Left lung (tissue), 10 donors: ENCODE data around the gene HADHA. TPM values are rescaled to one million over a fixed set of nuclear protein-coding genes. Genes with fewer than 3 reads are reported as not detected.

Source experiments
- ATAC-seq: fragments of 200-7000 bp; cut with Tn5 transposase; one replicate; pipeline ENCODE4 v1.9.1; 2020; ENCODE audit warnings: moderate library complexity
- DNase-seq, 4 donors: peaks; one replicate each; pipeline ENCODE4 v3.0.0-alpha.2; 2013 to 2020
- H3K27ac ChIP-seq, 2 donors: fragments of 200-600 bp; sonication (generic) in 1 of 2; one replicate each; pipeline versions ENCODE4 v1.5.0 to v1.8.0; 2020 to 2021
- H3K27me3 ChIP-seq, 2 donors: fragments of 200-600 bp; sonication (generic) in 1 of 2; one replicate each; pipeline versions ENCODE4 v1.5.0 to v1.8.0; 2020 to 2021
- H3K36me3 ChIP-seq, 2 donors: fragments of 200-600 bp; sonication (generic) in 1 of 2; one replicate each; pipeline versions ENCODE4 v1.5.0 to v1.8.0; 2020 to 2021
- H3K4me1 ChIP-seq, 2 donors: fragments of 200-600 bp; one replicate each; pipeline ENCODE4 v1.8.0; 2021
- H3K4me3 ChIP-seq, 2 donors: fragments of 200-600 bp; sonication (generic) in 1 of 2; one replicate each; pipeline versions ENCODE4 v1.5.0 to v1.8.0; 2020 to 2021; ENCODE audit warnings: mild to moderate bottlenecking in 1 of 2
- H3K9me3 ChIP-seq, 2 donors: fragments of 200-600 bp; sonication (generic) in 1 of 2; one replicate each; pipeline versions ENCODE4 v1.5.0 to v1.8.0; 2020 to 2021
- CTCF ChIP-seq, 2 donors: fragments of 200-600 bp; sonication (generic) in 1 of 2; IDR thresholded peaks; one replicate each; pipeline versions ENCODE4 v1.5.0 to v1.8.0; 2021; ENCODE audit warnings: antibody characterized with exemption in 2 of 2
- intact Hi-C, 2 donors: fragments of 100-400 bp; cut with DNase I; formaldehyde crosslinking; loops; one replicate each; pipeline versions ENCODE4 v1.11.2 to v1.14.2; 2022
- polyA plus RNA-seq, 6 donors: library from polyadenylated mRNA; unstranded; fragments of 120-200 nt; gene quantifications; one replicate each; pipeline ENCODE4 v1.2.1, GENCODE V29; 2013; ENCODE audit not compliant: insufficient read length in 6 of 6
- total RNA-seq, 2 donors: library from RNA; stranded (reverse); fragmentation: NEBNext Ultra II Directional; extraction: Animal tissue kit (Norgen Biotek cat#: 25700); gene quantifications; one replicate each; pipeline ENCODE4 v1.2.1, GENCODE V29; 2021
- donor health status: DM: no; HTN: yes; CAD: no.
- donor health status: DM: no; HTN: no; CAD: no.

The HADHA gene
- total and polyA plus RNA-seq, 8 donors = 126 to 241 (median 198) TPM

GRCh38 chr2:26224095-26224494 is 20.3 kb downstream of the HADHA start:
- Histone ChIP-seq H3K9me3 (no peaks in the 10 kb centered on the region), H3K4me1 (no peaks in the 10 kb centered on the region), H3K27me3 (no peaks in the 10 kb centered on the region), H3K36me3 (peaks cover 0 to 91% of the 10 kb centered on the region in 2 donors), H3K4me3 (no peak overlapping the region), H3K27ac (no peak overlapping the region)
- TF ChIP-seq CTCF (IDR thresholded peaks at IDR 0.05) = no peak
- ATAC-seq (no peak), DNase-seq (no peak)
- intact Hi-C loops = no loop called here

- peaks cover 0 to 89% of the 10 kb centered on the region in 2 donors for H3K36me3 ChIP-seq
- no peaks in the 10 kb centered on the region for H3K4me1 ChIP-seq
- no peak overlapping the region for H3K4me3 ChIP-seq
- ATAC-seq (no peak), DNase-seq (peak in 1 of 4 donors; percentile 20)
- no peak overlapping the region for H3K27ac ChIP-seq
- no peaks in the 10 kb centered on the region for H3K9me3 ChIP-seq
- intact Hi-C loops = no loop called here
- TF ChIP-seq CTCF (IDR thresholded peaks at IDR 0.05) = no peak
- no peaks in the 10 kb centered on the region for H3K27me3 ChIP-seq
Observed at GRCh38 chr2:26223018-26223417, 21.4 kb downstream of the HADHA start.

GRCh38 chr2:26217720-26218119 is 26.7 kb downstream of the HADHA start:
- no peak for TF ChIP-seq CTCF (IDR thresholded peaks at IDR 0.05)
- intact Hi-C loops = no loop called here
- peaks cover 3 to 96% of the 10 kb centered on the region in 2 donors for H3K36me3 ChIP-seq

GRCh38 chr2:26216587-26216986 is 27.8 kb downstream of the HADHA start:
- no peak for TF ChIP-seq CTCF (IDR thresholded peaks at IDR 0.05)
- DNase-seq (no peak), ATAC-seq (no peak)
- intact Hi-C loops = no loop called here
- H3K27ac ChIP-seq = no peak overlapping the region
- H3K9me3 ChIP-seq = no peaks in the 10 kb centered on the region
- no peak overlapping the region for H3K4me3 ChIP-seq
- peaks cover 3 to 96% of the 10 kb centered on the region in 2 donors for H3K36me3 ChIP-seq
- H3K4me1 ChIP-seq = no peaks in the 10 kb centered on the region
- H3K27me3 ChIP-seq = no peaks in the 10 kb centered on the region

More at GRCh38 chr2:26217720-26218119, 26.7 kb downstream of the HADHA start:
- no peaks in the 10 kb centered on the region for H3K27me3 ChIP-seq
- no peaks in the 10 kb centered on the region for H3K4me1 ChIP-seq
- DNase-seq (no peak), ATAC-seq (no peak)
- H3K9me3 ChIP-seq = no peaks in the 10 kb centered on the region
- H3K4me3 ChIP-seq = no peak overlapping the region
- H3K27ac ChIP-seq = no peak overlapping the region

GRCh38 chr2:26215833-26216232 is 28.6 kb downstream of the HADHA start:
- intact Hi-C loops = no loop called here

More at GRCh38 chr2:26215833-26216232, 28.6 kb downstream of the HADHA start:
- DNase-seq = no peak
- Histone ChIP-seq H3K4me3 (no peak overlapping the region), H3K36me3 (peaks cover 3 to 97% of the 10 kb centered on the region in 2 donors), H3K9me3 (no peaks in the 10 kb centered on the region), H3K4me1 (no peaks in the 10 kb centered on the region), H3K27ac (no peak overlapping the region), H3K27me3 (no peaks in the 10 kb centered on the region)
- no peak for TF ChIP-seq CTCF (IDR thresholded peaks at IDR 0.05)
- no peak for ATAC-seq
